Motor neuron (in vitro differentiated cells): ENCODE measurements around the gene WDR64. TPM values are rescaled to one million over a fixed set of nuclear protein-coding genes. Genes with fewer than 3 reads are reported as not detected.

Source experiments
- ATAC-seq, 8 experiments: fragments of 200-7000 bp; cut with Tn5 transposase; replicated peaks in 6 of 8; 2 replicates each; pipeline ENCODE4 v1.8.0; 2021; ENCODE audit warnings: mild to moderate bottlenecking in 8 of 8, moderate library complexity in 8 of 8
- H3K27ac ChIP-seq, 2 donors: fragments of 250-450 bp; sonication (Bioruptor Pico); 2 replicates each; pipeline ENCODE4 v1.9.0; 2021; ENCODE audit warnings: antibody characterized with exemption in 2 of 2, mild to moderate bottlenecking in 2 of 2, moderate library complexity in 1 of 2
- H3K4me1 ChIP-seq, 2 donors: fragments of 250-450 bp; sonication (Bioruptor Pico); replicated peaks in 1 of 2; 2 replicates each; pipeline ENCODE4 v1.6.1; 2021; ENCODE audit warnings: antibody characterized with exemption in 2 of 2, mild to moderate bottlenecking in 2 of 2, moderate library complexity in 1 of 2
- H3K4me3 ChIP-seq, 5 donors: fragments of 250-450 bp; sonication (Bioruptor Pico); 2 replicates each; pipeline ENCODE4 v1.9.0; 2021; ENCODE audit warnings: antibody characterized with exemption in 5 of 5, mild to moderate bottlenecking in 5 of 5, moderate library complexity in 4 of 5
- WGBS, 10 experiments: fragments of 450-650 bp; shearing (Covaris generic); methylation state at CpG; one replicate each; pipeline ENCODE4 v1.0.0; 2022; 5-methylcytosine and 5-hydroxymethylcytosine counted together
- in situ Hi-C, 9 experiments: fragments of 400-800 bp; cut with MboI; loops; one replicate each; pipeline ENCODE4 v1.15.0; 2021; ENCODE audit warnings: low sequenced_read_pairs in 9 of 9, low pct_unique_long_range_greater_than_20kb in 2 of 9; ENCODE audit not compliant: unreplicated experiment in 9 of 9
- total RNA-seq, 8 experiments: library from RNA; unstranded; fragments of 300-600 nt; gene quantifications; 2 replicates each; pipeline versions ENCODE4 v1.2.3 to v1.2.4, GENCODE V29; 2022

WDR64 gene
- total RNA-seq, 8 experiments from 2014 or later, result 0.05 to 0.85 (median 0.27) TPM; not detected in 4

GRCh38 chr1:241836941-241837340 is 184.9 kb downstream of the WDR64 start:
- in situ Hi-C loops, result loop anchor here in 6 of 9 experiments (10.0 to 25.0 kb wide), 4 partner anchors 212 to 312 kb away; partner anchors contain the start of gene KMO (in 3 of the 6)
- WGBS, 10 experiments, result 48 to 96% (median 77%) methylated on average over 1 to 2 of the region's 2 CpGs
- peak in 1 of 8 experiments; percentile 27 for ATAC-seq

GRCh38 chr1:241837416-241837815 is 185.3 kb downstream of the WDR64 start:
- no peak for ATAC-seq
- in situ Hi-C loops, result loop anchor here in 6 of 9 experiments (10.0 to 25.0 kb wide), 4 partner anchors 213 to 313 kb away; partner anchors contain the start of gene KMO (in 3 of the 6)
- WGBS, 10 experiments, result 77 to 96% (median 84%) methylated on average over 2 to 5 of the region's 5 CpGs; no CpG with 5 or more reads in 2 of the 10 experiments

More at GRCh38 chr1:241836941-241837340, 184.9 kb downstream of the WDR64 start:
- Histone ChIP-seq H3K27ac (no peak overlapping the region), H3K4me3 (no peak overlapping the region), H3K4me1 (peaks cover 8% of the 10 kb centered on the region in 2 donors)

GRCh38 chr1:241837901-241838300 is 185.8 kb downstream of the WDR64 start:
- ATAC-seq, result peak in 2 of 8 experiments; percentile 34 to 42
- H3K27ac ChIP-seq, result no peak overlapping the region
- peaks cover 13 to 15% of the 10 kb centered on the region in 2 donors for H3K4me1 ChIP-seq
- WGBS, 10 experiments, result 45 to 100% (median 78%) methylated on average over 1 to 4 of the region's 4 CpGs; no CpG with 5 or more reads in 1 of the 10 experiments
- H3K4me3 ChIP-seq, result no peak overlapping the region
- in situ Hi-C loops, result loop anchor here in 6 of 9 experiments (10.0 to 25.0 kb wide), 4 partner anchors 213 to 313 kb away; partner anchors contain the start of gene KMO (in 3 of the 6)

More at GRCh38 chr1:241837416-241837815, 185.3 kb downstream of the WDR64 start:
- H3K27ac ChIP-seq, result no peak overlapping the region
- peaks cover 12 to 13% of the 10 kb centered on the region in 2 donors for H3K4me1 ChIP-seq
- no peak overlapping the region for H3K4me3 ChIP-seq

GRCh38 chr1:241838897-241839296 is 186.8 kb downstream of the WDR64 start:
- in situ Hi-C loops, result loop anchor here in 6 of 9 experiments (10.0 to 25.0 kb wide), 4 partner anchors 214 to 314 kb away; partner anchors contain the start of gene KMO (in 3 of the 6)
- ATAC-seq, result no peak
- H3K27ac ChIP-seq, result no peak overlapping the region
- 88 to 100% (median 95%) methylated on average over 2 to 5 of the region's 5 CpGs; no CpG with 5 or more reads in 2 of the 10 experiments for WGBS, 10 experiments
- H3K4me3 ChIP-seq, result no peak overlapping the region
- H3K4me1 ChIP-seq, result peaks cover 13 to 15% of the 10 kb centered on the region in 2 donors

GRCh38 chr1:241839369-241839979 is 187.4 kb downstream of the WDR64 start:
- no peak overlapping the region for H3K27ac ChIP-seq
- no peak overlapping the region for H3K4me3 ChIP-seq
- peaks cover 13 to 15% of the 10 kb centered on the region in 2 donors for H3K4me1 ChIP-seq
- 45 to 93% (median 82%) methylated on average over 2 to 6 of the region's 6 CpGs; no CpG with 5 or more reads in 1 of the 10 experiments for WGBS, 10 experiments
- in situ Hi-C loops, result loop anchor here in 6 of 9 experiments (10.0 to 25.0 kb wide), 4 partner anchors 215 to 315 kb away; partner anchors contain the start of gene KMO (in 3 of the 6)
- ATAC-seq, result no peak

GRCh38 chr1:241840164-241840563 is 188.1 kb downstream of the WDR64 start:
- 56 to 100% (median 93%) methylated on average over 1 to 6 of the region's 6 CpGs; no CpG with 5 or more reads in 1 of the 10 experiments for WGBS, 10 experiments
- ATAC-seq, result no peak
- Histone ChIP-seq H3K4me1 (peaks cover 13 to 15% of the 10 kb centered on the region in 2 donors), H3K4me3 (no peak overlapping the region), H3K27ac (no peak overlapping the region)
- in situ Hi-C loops, result loop anchor here in 3 of 9 experiments (25.0 kb wide), 1 partner anchor 303 kb away; the partner anchor contains the start of gene KMO (in 3 of the 3)

- H3K4me1 ChIP-seq, result peaks cover 13 to 15% of the 10 kb centered on the region in 2 donors
- peak in 5 of 8 experiments; percentile 47 to 88 (median 56) for ATAC-seq
- 50 to 95% (median 71%) methylated on average over 1 to 3 of the region's 3 CpGs; no CpG with 5 or more reads in 2 of the 10 experiments for WGBS, 10 experiments
- H3K4me3 ChIP-seq, result no peak overlapping the region
- in situ Hi-C loops, result loop anchor here in 3 of 9 experiments (25.0 kb wide), 1 partner anchor 304 kb away; the partner anchor contains the start of gene KMO (in 3 of the 3)
- H3K27ac ChIP-seq, result no peak overlapping the region
These were observed 189.6 kb downstream of the WDR64 start for GRCh38 chr1:241841691-241842090.

- peaks cover 13 to 15% of the 10 kb centered on the region in 2 donors for H3K4me1 ChIP-seq
- WGBS, 10 experiments, result 75 to 100% (median 90%) methylated on average over 1 to 2 of the region's 2 CpGs; no CpG with 5 or more reads in 1 of the 10 experiments
- no peak overlapping the region for H3K27ac ChIP-seq
- no peak overlapping the region for H3K4me3 ChIP-seq
- ATAC-seq, result peak in 3 of 8 experiments; percentile 45 to 83 (median 55)
- in situ Hi-C loops, result loop anchor here in 3 of 9 experiments (25.0 kb wide), 1 partner anchor 305 kb away; the partner anchor contains the start of gene KMO (in 3 of the 3)
These were observed 190.5 kb downstream of the WDR64 start for GRCh38 chr1:241842565-241842964.

- in situ Hi-C loops, result loop anchor here in 3 of 9 experiments (25.0 kb wide), 1 partner anchor 307 kb away; the partner anchor contains the start of gene KMO (in 3 of the 3)
These were observed 192.5 kb downstream of the WDR64 start for GRCh38 chr1:241844593-241844992.

GRCh38 chr1:241846375-241846774 is 194.3 kb downstream of the WDR64 start:
- no peak for ATAC-seq
- H3K4me3 ChIP-seq, result no peak overlapping the region
- in situ Hi-C loops, result loop anchor here in 3 of 9 experiments (25.0 kb wide), 1 partner anchor 309 kb away; the partner anchor contains the start of gene KMO (in 3 of the 3)
- no peak overlapping the region for H3K27ac ChIP-seq
- peaks cover 11% of the 10 kb centered on the region in 2 donors for H3K4me1 ChIP-seq

More at GRCh38 chr1:241844593-241844992, 192.5 kb downstream of the WDR64 start:
- Histone ChIP-seq H3K4me3 (no peak overlapping the region), H3K4me1 (peaks cover 13 to 15% of the 10 kb centered on the region in 2 donors), H3K27ac (no peak overlapping the region)
- WGBS, 10 experiments, result 32 to 100% (median 84%) methylated on average over 2 to 6 of the region's 6 CpGs
- no peak for ATAC-seq

- no peak for ATAC-seq
- Histone ChIP-seq H3K4me3 (peak overlapping the region; percentile 91 to 99 (median 96)), H3K27ac (no peak overlapping the region), H3K4me1 (peaks cover 5 to 6% of the 10 kb centered on the region in 2 donors)
- 69 to 100% (median 85%) methylated on average over 3 to 4 of the region's 4 CpGs for WGBS, 10 experiments
- in situ Hi-C loops, result loop anchor here in 3 of 9 experiments (25.0 kb wide), 1 partner anchor 310 kb away; the partner anchor contains the start of gene KMO (in 3 of the 3)
These were observed 194.9 kb downstream of the WDR64 start for GRCh38 chr1:241846862-241847539.

GRCh38 chr1:241847540-241847795 is 195.4 kb downstream of the WDR64 start:
- H3K4me3 ChIP-seq, result peak overlapping the region; percentile 91 to 99 (median 96)
- in situ Hi-C loops, result loop anchor here in 3 of 9 experiments (25.0 kb wide), 1 partner anchor 310 kb away; the partner anchor contains the start of gene KMO (in 3 of the 3)
- ATAC-seq, result no peak
- peaks cover under 1 to 2% of the 10 kb centered on the region in 2 donors for H3K4me1 ChIP-seq
- 4 to 40% (median 13%) methylated on average over 2 to 6 of the region's 6 CpGs; no CpG with 5 or more reads in 2 of the 10 experiments for WGBS, 10 experiments
- H3K27ac ChIP-seq, result peak overlapping the region in 1 of 2 donors; percentile 99
